Measurements from ENCODE around the gene ZSCAN4.
A peak's percentile ranks its signal among the peaks of the same experiment; 100 is the strongest.

The ZSCAN4 gene, protein sequence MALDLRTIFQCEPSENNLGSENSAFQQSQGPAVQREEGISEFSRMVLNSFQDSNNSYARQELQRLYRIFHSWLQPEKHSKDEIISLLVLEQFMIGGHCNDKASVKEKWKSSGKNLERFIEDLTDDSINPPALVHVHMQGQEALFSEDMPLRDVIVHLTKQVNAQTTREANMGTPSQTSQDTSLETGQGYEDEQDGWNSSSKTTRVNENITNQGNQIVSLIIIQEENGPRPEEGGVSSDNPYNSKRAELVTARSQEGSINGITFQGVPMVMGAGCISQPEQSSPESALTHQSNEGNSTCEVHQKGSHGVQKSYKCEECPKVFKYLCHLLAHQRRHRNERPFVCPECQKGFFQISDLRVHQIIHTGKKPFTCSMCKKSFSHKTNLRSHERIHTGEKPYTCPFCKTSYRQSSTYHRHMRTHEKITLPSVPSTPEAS

DNA sequence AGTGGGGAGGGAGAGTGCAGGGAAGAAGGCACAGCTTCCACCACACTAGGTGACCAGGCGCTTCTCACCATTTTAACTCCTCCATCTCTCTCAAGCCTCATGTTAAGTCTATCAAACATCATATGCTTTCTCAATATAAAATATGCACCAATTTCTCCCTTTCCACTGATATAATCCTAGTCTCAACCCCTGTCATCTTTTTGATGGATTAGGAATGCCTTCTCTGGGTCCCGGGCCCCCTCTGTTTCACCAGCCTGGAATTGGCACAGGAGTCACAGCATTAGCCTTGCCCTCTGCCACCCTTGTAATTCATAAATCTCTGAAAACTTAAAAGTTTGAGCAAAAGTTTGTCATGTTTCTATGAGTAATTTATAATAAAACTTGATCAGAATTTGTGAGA is at the start of gene ZSCAN4:
TSS of gene ZSCAN4 (plus strand) at position 301 of the 400 bp plus-strand sequence. CDS start 7,211 bp downstream, outside the sequence.
- no peak for DNase-seq

DNA sequence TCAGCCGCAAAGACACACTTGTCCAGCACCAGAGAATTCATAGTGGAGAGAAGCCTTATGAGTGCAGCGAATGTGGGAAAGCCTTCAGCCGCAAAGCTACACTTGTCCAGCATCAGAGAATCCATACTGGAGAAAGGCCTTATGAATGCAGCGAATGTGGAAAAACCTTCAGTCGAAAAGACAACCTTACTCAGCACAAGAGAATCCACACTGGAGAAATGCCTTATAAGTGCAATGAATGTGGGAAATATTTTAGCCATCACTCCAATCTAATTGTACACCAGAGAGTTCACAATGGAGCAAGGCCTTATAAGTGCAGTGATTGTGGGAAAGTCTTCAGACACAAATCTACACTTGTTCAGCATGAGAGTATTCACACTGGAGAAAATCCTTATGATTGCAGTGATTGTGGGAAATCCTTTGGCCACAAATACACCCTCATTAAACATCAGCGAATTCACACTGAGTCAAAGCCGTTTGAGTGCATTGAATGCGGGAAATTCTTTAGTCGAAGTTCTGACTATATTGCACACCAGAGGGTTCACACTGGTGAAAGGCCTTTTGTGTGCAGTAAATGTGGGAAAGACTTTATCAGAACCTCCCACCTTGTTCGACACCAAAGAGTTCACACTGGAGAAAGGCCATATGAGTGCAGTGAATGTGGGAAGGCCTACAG is 47.9 kb upstream of the ZSCAN4 start:
- DNase-seq: no peak

DNA sequence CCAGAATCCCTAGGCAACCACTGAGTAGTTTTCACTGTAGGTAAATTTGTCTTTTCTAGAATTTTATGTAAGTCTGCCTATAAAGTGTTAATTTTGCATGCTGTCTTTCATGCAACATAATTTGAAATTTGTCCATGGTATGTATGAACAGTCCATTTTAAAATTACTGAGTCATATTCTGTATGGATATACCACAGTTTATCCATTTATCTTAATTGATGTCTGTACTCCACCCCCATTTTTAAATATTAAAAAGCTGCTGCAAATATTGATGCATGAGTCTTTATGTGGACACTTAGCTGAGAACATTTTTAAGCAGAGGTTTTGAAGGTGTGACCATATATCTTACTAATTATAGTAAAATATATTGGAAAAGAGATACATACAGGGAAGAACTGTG is 45.6 kb upstream of the ZSCAN4 start:
- DNase-seq: no peak

DNA sequence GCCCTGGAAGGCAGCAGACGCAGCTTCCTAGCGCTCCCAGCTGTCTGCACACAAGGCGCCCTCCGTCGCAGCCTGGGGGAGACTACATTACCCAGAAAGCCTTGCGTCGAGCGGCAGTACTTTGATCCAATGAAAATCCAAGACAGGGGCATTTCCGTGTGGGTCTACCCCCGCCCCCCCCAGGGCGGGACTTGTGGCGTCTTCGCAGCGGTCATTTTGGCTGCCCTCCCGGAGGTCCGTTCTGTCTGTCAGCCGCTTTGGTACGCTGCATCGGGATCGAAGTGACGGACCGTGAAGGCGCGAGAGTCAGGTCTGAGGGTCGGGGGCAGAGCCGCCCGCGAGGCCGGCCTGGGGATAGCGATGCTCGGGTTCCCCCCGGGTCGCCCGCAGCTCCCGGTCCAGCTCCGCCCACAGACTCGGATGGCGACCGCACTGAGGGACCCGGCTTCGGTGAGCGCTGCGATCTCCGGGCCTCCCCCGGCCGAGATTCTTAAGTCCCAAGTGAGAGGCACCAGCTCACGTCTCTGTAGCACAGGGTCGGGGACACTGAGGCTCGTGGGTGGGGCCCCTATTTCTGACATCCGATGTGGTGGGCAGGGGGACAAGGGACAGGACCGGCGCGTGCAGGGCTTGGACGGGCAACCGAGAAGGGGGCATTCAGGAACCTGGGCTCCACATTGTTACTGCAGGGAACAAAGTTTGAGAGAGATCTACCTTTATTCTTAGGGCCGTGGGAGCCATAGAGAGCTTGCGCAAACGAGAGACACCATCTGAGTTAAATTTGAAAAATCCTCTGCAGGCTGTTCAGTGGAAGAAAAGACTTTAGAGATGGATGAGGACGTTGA is 35.5 kb upstream of the ZSCAN4 start, which contains the start of gene ZNF211:
TSS of gene ZNF211 (plus strand) at position 182 of the 845 bp plus-strand sequence. CDS start at position 361, 179 bp downstream.
- peak; percentile 83 for DNase-seq

DNA sequence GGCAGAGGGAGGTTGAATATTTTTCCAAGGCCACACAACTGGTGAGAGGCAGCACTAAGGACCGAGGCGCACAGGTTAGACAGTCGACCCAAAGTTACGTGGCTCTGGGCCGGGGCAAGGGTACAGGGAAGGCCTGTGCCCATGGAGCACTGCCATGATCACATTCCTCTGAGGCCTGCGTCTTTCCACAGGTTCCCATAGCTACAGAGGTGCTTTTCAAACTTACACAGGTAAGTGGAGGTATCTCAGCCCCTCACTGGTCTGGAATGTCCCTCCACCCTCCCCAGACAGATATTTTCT is 35.0 kb upstream of the ZSCAN4 start:
- no peak for DNase-seq

DNA sequence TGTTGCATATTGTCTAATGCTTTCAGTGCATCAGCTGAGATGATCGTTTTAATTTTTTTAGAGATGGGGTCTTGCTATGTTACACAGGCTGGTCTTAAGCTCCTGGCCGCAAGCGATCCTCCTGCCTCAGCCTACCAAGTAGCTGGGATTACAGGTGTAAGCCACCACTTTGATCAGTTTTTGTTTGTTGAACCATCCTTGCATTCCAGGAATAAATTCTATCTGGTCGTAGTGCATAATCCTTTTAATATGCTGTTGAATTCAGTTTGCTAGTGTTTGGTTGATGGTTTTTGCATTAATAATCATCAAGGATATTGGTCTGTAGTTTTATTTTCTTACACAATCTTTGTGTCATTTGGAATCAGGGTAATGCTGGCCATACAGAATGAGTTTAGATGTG is 31.4 kb upstream of the ZSCAN4 start:
- DNase-seq: no peak

DNA sequence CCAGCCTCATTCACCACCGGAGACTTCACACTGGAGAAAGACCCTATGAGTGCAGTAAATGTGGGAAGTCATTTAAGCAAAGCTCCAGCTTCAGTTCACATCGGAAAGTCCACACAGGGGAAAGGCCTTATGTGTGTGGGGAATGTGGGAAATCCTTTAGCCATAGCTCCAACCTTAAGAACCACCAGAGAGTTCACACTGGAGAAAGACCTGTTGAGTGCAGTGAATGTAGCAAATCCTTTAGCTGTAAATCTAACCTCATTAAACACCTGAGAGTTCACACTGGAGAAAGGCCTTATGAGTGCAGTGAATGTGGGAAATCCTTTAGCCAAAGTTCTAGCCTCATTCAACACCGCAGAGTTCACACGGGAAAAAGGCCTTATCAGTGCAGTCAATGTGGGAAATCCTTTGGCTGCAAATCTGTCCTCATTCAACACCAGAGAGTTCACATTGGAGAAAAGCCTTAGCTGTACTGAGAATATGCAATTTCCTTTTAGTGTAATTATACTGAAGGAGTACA is 27.0 kb upstream of the ZSCAN4 start:
- DNase-seq: no peak

DNA sequence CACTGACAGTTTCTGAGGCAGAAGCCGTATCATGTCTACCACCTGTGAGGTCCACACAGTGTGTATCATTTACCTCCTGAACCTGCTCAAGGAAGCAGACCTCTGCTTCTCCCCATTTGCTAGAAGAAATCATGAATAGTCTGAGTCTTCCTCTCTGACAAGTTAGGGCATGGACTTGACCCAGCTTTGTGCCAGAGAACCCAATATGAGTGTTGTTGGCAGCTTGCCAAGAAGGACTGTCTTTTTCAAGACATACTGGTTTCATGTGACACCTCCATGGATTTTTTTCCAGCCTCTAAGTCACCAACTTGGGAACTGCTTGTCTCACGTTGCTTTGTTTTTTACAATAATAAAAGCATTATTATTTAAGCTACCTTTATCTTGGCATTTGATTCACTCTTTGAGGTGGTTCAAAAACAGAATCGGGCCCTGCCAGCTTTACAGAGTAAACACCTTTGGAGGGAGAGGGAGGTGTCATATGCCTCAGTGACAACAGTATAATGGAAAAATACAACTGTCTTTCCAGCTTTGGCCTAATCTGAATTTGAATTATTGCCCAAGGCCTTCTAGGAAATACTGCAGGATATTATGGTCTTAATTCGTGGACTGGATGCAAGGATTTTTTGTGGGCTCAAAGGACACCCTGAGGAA is 26.2 kb upstream of the ZSCAN4 start:
- no peak for DNase-seq

DNA sequence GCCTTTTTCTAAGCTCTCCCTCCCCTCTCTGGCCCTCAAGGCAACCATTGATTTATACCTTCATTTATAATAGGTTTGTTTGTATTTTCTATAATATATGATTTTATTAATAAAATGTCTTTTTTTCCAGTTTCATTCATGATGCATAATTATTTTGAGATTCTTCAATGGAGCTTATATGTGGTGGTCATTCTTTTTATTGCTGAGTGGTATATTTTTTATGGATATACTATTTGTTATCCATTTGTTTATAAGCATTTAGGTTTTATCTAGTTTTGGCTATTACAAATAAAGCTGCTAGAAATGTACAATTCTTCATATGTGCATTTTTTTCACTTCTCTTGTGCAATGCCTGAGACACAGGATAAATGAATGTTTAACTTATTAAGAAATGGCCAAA is 25.0 kb upstream of the ZSCAN4 start:
- DNase-seq: no peak

DNA sequence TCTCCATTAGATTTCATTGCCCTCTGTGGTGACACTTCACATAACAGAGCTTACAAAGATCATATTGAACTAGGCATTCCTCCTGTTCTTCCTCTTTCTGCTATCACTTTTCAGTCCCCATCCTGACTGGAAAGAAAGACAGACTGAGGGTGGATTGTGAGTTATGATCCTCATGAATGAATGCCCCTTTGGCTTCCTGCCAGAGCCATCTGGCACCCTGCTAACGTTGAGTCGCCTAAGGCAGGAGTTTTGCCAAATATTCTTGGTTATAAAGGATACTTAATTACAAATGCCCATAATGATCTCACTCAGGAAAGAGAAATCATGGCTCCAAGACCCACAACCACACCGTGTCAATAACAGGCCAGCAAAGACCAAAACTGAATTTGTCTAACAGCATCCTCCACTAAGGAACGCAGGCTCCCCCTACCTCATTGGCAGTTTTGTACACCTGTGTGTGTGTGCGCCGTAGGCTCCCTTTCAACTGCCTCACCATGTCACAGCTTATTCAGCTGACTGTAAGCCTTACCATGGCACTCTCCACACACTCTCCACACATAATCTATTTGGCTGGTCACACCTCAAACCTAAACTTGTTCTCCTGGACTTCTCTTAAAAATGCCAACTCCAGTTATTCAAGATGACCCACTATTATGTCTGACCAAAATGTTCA is 20.3 kb upstream of the ZSCAN4 start:
- DNase-seq: no peak

DNA sequence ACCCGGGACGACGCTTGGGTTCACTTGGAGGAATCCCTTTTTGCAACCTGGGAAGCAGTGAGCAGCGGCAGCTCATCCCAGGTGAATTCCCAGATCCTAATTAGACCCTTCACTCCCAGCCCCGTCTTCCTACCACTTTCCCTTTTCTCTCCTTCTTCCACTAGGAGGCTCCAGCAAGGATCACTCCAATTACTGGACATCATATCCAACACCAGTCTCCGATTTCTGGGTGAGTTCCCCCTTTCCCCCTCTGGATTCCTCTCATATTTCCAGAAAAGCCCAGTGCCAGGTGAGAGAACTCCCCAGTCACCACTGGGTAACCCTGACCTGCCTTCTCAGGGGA is 17.1 kb upstream of the ZSCAN4 start:
- DNase-seq: no peak

DNA sequence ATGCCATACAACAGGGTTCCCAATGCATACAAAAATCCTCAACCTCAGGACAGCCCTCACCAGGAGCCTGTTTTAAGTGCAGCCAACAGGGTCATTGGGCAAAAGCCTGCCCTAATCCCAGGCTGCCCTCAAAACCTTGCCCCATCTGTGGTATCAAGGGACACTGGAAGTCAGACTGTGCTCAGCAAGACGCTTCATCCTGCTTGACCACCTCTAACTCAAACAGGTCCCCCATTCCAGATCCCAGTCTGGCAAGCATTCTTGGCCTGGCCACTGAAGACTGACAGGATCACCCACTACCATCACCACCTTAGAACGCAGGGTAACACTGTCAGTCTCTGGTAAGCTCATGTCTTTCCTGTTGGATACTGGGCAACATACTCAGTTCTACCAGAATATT is 15.0 kb upstream of the ZSCAN4 start:
- DNase-seq: no peak

DNA sequence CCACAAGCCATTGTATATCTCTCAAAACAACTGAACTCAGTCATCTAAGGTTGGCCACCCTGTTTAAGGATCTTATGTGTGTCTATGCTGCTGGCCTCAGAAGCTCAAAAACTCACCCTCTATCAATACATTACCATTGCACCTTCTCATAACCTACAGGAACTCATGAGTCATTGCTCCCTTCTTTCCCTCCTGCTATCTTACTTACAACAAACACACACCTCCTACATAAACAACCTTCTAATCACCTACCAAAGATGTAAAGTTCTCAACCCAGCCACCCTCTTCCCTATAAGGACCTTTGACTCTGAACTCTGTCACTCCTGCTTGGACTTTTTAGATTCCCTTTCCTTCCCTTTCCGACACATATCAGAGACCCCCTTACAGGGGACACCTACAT is 13.3 kb upstream of the ZSCAN4 start:
- DNase-seq: no peak

DNA sequence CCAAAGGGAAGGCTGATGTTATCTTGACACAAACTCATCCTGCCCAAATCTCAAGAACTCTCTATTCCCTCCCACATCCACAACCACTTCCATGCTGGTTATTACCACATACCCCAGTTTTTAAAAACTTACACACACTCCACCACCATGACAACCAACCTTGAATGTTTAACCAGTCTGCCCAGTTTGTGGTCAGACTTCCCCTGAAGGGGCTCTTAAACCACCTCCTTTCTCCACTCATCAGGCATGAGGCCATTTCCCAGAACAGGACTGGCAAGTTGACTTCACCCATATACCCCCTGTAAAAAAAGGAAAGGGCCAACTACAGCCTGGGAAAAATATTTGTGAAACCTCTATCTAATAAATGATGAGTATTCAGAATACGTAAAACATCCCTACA is 12.4 kb upstream of the ZSCAN4 start:
- DNase-seq: no peak

DNA sequence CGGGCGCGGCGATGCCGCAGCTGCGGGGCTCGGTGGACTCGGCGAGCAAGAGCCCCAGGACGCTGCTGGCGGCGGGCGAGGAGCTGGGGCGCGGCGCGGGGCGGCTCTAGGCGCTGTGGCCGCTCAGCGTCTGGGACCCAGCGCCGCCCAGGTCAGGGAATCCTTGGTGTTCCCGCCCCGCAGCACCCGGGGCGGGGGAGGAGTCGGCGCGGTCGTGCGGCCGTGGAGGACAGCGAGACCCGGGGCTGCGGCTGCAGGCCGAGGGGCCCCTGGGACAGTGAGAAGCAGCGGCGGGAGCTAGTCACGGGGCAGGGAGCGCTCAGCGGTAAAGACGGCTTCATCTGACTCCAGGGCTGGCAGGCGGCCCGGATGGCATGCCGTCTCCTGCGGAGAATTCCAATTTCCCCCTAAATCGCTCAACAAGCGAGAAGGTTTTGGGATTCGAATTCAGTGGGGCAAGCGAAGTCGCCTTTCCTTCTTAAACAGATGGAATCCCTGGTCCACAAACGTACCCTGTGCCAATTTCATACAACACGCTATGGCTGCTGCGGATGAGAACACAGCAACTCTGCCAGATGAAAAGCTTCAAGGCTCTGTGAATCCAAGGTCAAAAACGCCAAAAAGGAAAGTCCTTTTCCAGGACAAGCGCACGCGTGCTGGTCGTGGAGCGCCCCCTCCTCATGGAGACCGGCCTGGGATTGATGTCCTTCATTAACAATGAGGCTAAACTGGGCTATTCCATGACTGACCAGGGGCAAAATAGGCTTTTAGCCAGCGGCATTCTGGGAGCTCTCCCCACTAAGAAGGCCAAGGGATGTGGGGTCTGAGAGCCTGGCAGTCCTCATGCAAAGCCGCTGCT is 4.2 kb upstream of the ZSCAN4 start:
- DNase-seq: no peak

DNA sequence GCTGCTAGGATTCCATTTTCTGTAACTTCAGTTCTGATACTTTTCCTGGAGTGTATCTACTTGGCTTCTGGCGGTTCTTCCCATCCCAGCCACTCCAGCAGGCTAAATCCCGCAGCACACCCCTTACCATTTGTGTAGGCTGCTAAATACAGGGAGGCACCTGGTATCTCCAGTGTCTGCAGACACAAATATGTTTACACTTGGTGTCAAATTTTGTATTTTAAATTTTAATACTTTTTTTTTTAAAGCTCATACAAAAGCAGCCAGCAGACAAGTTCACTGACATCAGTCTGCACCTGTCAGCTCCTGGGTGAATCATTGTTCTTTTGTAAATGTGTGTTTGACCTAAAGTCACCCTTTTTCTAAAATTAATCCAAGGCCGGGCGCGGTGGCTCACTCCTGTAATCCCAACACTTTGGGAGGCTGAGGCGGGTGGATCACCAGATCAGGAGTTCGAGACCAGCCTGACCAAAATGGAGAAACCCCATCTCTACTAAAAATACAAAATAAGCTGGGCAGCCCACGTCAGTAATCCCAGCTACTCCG is 3.4 kb upstream of the ZSCAN4 start:
- no peak for DNase-seq

DNA sequence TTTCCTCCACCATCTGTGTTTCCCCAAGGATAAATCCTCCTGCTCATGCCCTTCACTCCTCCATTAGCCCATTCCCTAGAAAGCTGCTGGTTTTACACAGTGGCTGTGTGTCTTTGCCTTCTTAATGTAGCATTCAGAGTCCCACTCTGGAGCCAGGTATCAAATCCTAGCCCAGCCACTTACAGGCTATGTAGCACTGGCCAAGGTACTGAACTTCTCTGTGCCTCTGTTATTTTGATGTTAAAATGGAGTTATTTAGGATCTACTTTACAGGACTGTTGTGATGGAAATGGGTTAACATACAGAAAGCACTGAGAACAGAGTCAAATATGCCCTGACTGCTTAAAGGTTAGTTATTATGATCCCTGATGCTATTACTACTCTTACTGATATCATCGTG is 1.5 kb upstream of the ZSCAN4 start:
- DNase-seq: no peak

DNA sequence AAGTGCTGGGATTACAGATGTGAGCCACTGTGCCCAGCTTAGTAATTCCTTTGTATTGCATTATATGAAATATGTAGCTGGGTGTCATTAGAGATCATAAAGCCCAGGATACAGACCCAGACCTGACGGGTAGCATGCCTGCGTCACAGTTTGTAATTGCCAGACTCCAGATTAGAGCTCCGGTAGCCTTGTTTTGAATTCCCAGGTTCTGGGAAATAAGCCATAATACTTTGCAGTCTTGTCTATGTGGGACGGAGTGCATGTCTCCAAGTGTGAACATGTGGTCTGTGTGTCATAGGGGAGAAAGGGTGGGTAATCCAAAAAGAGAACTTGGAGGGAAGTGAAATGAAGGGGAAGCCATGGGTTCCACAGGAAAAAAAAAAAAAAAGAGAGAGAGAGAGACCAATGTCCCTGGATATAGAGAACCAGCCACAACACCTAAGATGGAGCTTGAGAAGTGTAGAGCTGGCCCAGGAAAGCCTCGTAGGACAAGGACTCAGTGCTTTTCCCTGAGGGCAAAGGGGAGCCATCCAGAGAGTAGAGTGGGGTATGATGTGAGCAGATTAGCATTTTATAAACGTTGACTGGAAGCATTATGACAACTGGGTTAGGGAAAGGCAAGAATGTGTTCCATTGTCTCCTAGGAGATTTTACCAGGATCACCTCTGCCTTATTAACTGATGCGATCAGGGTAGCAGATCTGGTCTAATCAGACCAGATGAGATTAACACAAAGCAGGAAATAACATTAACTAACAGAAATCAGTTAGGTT is 2.6 kb downstream of the ZSCAN4 start:
- no peak for DNase-seq

DNA sequence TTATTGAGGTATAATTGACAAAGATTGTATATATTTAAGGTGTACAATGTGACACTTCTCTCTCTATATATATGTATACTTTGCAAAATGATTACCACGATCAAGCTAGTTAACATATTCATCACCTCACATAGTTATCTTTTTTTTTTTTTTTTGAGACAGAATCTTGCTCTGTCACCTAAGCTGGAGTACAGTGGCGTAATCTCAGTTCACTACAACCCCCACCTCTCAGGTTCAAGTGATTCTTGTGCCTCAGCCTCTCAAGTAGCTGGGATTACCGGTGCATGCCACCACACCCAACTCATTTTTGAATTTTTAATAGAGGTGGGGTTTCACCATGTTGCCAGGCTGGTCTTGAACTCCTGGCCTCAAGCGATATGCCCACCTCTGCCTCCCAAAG is 3.7 kb downstream of the ZSCAN4 start:
- no peak for DNase-seq

DNA sequence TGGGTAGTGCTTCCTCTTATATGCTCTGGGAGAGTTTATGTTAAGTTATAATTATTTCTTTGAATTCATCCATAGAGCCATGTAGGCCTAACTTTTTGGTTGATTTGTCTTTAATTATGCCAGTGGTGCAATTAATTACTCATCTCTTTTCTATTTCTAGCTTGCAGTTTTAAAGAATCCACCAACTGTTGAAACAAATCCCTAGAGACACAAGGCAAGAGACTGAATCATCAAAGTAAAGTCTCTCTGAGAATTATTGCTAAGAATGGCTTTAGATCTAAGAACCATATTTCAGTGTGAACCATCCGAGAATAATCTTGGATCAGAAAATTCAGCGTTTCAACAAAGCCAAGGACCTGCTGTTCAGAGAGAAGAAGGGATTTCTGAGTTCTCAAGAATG is 7.1 kb downstream of the ZSCAN4 start:
- no peak for DNase-seq

Measured in NCI-H2029 treated with DMSO at 0.1 percent for 48 hours (cell line).